Mammary epithelial cell (primary cell): ENCODE results near the gene MDFI.

Experiments used
- CTCF ChIP-seq, 2 donors: IDR thresholded peaks in 1 of 2; conservative IDR thresholded peaks in 1 of 2; 2 replicates each; pipeline ENCODE4 v1.5.1; 2011 to 2012; ENCODE audit warnings: inconsistent platforms in 2 of 2, low read length in 2 of 2, mild to moderate bottlenecking in 2 of 2, control low read depth in 1 of 2, low read depth in 1 of 2; ENCODE audit not compliant: insufficient read depth in 1 of 2; ENCODE audit errors: extremely low read depth in 1 of 2
- EZH2 ChIP-seq: IDR thresholded peaks from 2 replicates; pipeline ENCODE4 v1.6.1; 2012; ENCODE audit warnings: low read length, inconsistent platforms, borderline replicate concordance

GRCh38 chr6:41591122-41591521, 47.1 kb upstream of the MDFI start:
- TF ChIP-seq CTCF (conservative IDR thresholded peaks at IDR 0.05 in 1 of 2, IDR thresholded peaks at IDR 0.05 in 1 of 2; ENCODE audit: extremely low read depth in 1 of 2, insufficient read depth in 1 of 2, low read depth in 1 of 2, low read length in 2 of 2) (no peak), EZH2 (no peak)
